Measurements from ENCODE around the gene ADGRG4. TPM values are rescaled to one million over a fixed set of nuclear protein-coding genes. Genes with fewer than 3 reads are reported as not detected.
"Not testable (repeated sequence)": the region's sequence is repeated elsewhere in the genome, so short reads cannot be mapped to it uniquely, and the experiment has no call there.

The ADGRG4 gene, protein sequence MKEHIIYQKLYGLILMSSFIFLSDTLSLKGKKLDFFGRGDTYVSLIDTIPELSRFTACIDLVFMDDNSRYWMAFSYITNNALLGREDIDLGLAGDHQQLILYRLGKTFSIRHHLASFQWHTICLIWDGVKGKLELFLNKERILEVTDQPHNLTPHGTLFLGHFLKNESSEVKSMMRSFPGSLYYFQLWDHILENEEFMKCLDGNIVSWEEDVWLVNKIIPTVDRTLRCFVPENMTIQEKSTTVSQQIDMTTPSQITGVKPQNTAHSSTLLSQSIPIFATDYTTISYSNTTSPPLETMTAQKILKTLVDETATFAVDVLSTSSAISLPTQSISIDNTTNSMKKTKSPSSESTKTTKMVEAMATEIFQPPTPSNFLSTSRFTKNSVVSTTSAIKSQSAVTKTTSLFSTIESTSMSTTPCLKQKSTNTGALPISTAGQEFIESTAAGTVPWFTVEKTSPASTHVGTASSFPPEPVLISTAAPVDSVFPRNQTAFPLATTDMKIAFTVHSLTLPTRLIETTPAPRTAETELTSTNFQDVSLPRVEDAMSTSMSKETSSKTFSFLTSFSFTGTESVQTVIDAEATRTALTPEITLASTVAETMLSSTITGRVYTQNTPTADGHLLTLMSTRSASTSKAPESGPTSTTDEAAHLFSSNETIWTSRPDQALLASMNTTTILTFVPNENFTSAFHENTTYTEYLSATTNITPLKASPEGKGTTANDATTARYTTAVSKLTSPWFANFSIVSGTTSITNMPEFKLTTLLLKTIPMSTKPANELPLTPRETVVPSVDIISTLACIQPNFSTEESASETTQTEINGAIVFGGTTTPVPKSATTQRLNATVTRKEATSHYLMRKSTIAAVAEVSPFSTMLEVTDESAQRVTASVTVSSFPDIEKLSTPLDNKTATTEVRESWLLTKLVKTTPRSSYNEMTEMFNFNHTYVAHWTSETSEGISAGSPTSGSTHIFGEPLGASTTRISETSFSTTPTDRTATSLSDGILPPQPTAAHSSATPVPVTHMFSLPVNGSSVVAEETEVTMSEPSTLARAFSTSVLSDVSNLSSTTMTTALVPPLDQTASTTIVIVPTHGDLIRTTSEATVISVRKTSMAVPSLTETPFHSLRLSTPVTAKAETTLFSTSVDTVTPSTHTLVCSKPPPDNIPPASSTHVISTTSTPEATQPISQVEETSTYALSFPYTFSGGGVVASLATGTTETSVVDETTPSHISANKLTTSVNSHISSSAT (N-terminal part only)
- total RNA-seq, result under 0.01 TPM

DNA sequence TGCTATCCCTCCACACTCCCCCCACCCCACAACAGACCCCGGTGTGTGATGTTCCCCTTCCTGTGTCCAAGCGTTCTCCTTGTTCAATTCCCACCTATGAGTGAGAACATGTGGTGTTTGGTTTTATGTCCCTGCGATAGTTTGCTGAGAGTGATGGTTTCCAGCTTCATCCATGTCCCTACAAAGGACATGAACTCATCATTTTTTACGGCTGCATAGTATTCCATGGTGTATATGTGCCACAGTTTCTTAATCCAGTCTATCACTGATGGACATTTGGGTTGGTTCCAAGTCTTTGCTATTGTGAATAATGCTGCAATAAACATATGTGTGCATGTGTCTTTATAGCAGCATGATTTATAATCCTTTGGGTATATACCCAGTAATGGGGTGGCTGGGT is at the start of gene ADGRG4:
Gene ADGRG4 (plus strand): TSS at position 243 of the 400 bp plus-strand sequence. CDS start 7,815 bp downstream, outside the sequence.
- not testable (repeated sequence) for H3K4me1 ChIP-seq (ENCODE audit: control insufficient read depth in 3 of 3, insufficient read depth in 3 of 3, low read length in 3 of 3); H3K36me3 ChIP-seq (ENCODE audit: control insufficient read depth in 3 of 3, insufficient read depth in 3 of 3, low read length in 3 of 3); H3K27me3 ChIP-seq (ENCODE audit: control insufficient read depth in 3 of 3, insufficient read depth in 3 of 3, low read length in 3 of 3)

GRCh38 chrX:136251041-136251991 is 49.4 kb upstream of the ADGRG4 start, which contains the start of gene MAP7D3:
MAP7D3 (minus strand) TSS chrX:136251400; CDS start chrX:136251358, 42 bp downstream.
- H3K27me3 ChIP-seq (ENCODE audit: control insufficient read depth in 3 of 3, insufficient read depth in 3 of 3, low read length in 3 of 3), result no peaks in the 10 kb centered on the region
- no peaks in the 10 kb centered on the region for H3K9me3 ChIP-seq (ENCODE audit: control insufficient read depth in 3 of 3, low read length in 3 of 3)
- no peaks in the 10 kb centered on the region for H3K36me3 ChIP-seq (ENCODE audit: control insufficient read depth in 3 of 3, insufficient read depth in 3 of 3, low read length in 3 of 3)
- peaks cover 0 to 2% (median 0%) of the 10 kb centered on the region in 3 donors for H3K4me1 ChIP-seq (ENCODE audit: control insufficient read depth in 3 of 3, insufficient read depth in 3 of 3, low read length in 3 of 3)
- peak within 1 kb of the TSS; percentile 38 to 75 (median 54) for H3K9ac ChIP-seq (ENCODE audit: low read depth in 1 of 3, low read length in 3 of 3)
- peak within 1 kb of the TSS; percentile 79 for H3K27ac ChIP-seq (ENCODE audit: low read depth, low read length)
- peak within 1 kb of the TSS; percentile 66 to 72 (median 70) for H3K4me3 ChIP-seq (ENCODE audit: low read length in 3 of 3)

More for the DNA sequence above, at the start of gene ADGRG4:
- H3K9me3 ChIP-seq (ENCODE audit: control insufficient read depth in 3 of 3, low read length in 3 of 3); H3K9ac ChIP-seq (ENCODE audit: low read depth in 1 of 3, low read length in 3 of 3); H3K4me3 ChIP-seq (ENCODE audit: low read length in 3 of 3); H3K27ac ChIP-seq (ENCODE audit: low read depth, low read length): not testable (repeated sequence)

DNA sequence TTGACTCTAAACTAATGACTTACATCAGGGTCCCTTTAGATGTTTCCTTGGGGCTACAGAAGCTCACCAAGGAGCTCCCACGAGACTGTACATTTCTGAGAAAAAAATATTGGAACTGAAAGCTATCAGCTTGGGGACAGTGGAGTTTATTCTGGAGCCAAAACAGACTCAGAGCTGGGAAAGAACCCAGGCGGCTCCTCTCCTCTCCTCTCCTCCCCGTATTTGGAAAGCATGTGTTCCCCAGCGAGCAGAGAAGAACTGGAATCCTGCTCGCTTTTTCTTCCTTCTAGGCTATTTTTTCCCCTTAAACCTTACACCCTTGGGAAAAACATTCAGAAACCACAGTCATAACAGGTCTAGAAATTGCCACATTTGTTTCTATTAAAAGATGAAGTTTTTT is 45.2 kb upstream of the ADGRG4 start:
- Histone ChIP-seq H3K9ac (ENCODE audit: low read depth in 1 of 3, low read length in 3 of 3) (no peak overlapping the region), H3K27me3 (ENCODE audit: control insufficient read depth in 3 of 3, insufficient read depth in 3 of 3, low read length in 3 of 3) (no peaks in the 10 kb centered on the region), H3K4me3 (ENCODE audit: low read length in 3 of 3) (no peak overlapping the region), H3K36me3 (ENCODE audit: control insufficient read depth in 3 of 3, insufficient read depth in 3 of 3, low read length in 3 of 3) (no peaks in the 10 kb centered on the region), H3K4me1 (ENCODE audit: control insufficient read depth in 3 of 3, insufficient read depth in 3 of 3, low read length in 3 of 3) (no peaks in the 10 kb centered on the region), H3K9me3 (ENCODE audit: control insufficient read depth in 3 of 3, low read length in 3 of 3) (no peaks in the 10 kb centered on the region), H3K27ac (ENCODE audit: low read depth, low read length) (no peak overlapping the region)

- Histone ChIP-seq H3K27me3 (ENCODE audit: control insufficient read depth in 3 of 3, insufficient read depth in 3 of 3, low read length in 3 of 3) (no peaks in the 10 kb centered on the region), H3K36me3 (ENCODE audit: control insufficient read depth in 3 of 3, insufficient read depth in 3 of 3, low read length in 3 of 3) (no peaks in the 10 kb centered on the region), H3K4me1 (ENCODE audit: control insufficient read depth in 3 of 3, insufficient read depth in 3 of 3, low read length in 3 of 3) (no peaks in the 10 kb centered on the region), H3K27ac (ENCODE audit: low read depth, low read length) (peak overlapping the region; percentile 68), H3K4me3 (ENCODE audit: low read length in 3 of 3) (no peak overlapping the region), H3K9me3 (ENCODE audit: control insufficient read depth in 3 of 3, low read length in 3 of 3) (no peaks in the 10 kb centered on the region), H3K9ac (ENCODE audit: low read depth in 1 of 3, low read length in 3 of 3) (no peak overlapping the region)
Observed at GRCh38 chrX:136256026-136256425, 44.7 kb upstream of the ADGRG4 start.

GRCh38 chrX:136258951-136259350 is 41.8 kb upstream of the ADGRG4 start:
- H3K27ac ChIP-seq (ENCODE audit: low read depth, low read length), result no peak overlapping the region

GRCh38 chrX:136259543-136259942 is 41.2 kb upstream of the ADGRG4 start:
- no peak overlapping the region for H3K9ac ChIP-seq (ENCODE audit: low read depth in 1 of 3, low read length in 3 of 3)
- no peak overlapping the region for H3K4me3 ChIP-seq (ENCODE audit: low read length in 3 of 3)
- no peaks in the 10 kb centered on the region for H3K27me3 ChIP-seq (ENCODE audit: control insufficient read depth in 3 of 3, insufficient read depth in 3 of 3, low read length in 3 of 3)
- no peaks in the 10 kb centered on the region for H3K9me3 ChIP-seq (ENCODE audit: control insufficient read depth in 3 of 3, low read length in 3 of 3)
- H3K36me3 ChIP-seq (ENCODE audit: control insufficient read depth in 3 of 3, insufficient read depth in 3 of 3, low read length in 3 of 3), result no peaks in the 10 kb centered on the region
- H3K27ac ChIP-seq (ENCODE audit: low read depth, low read length), result peak overlapping the region; percentile 41
- no peaks in the 10 kb centered on the region for H3K4me1 ChIP-seq (ENCODE audit: control insufficient read depth in 3 of 3, insufficient read depth in 3 of 3, low read length in 3 of 3)

More at GRCh38 chrX:136258951-136259350, 41.8 kb upstream of the ADGRG4 start:
- H3K4me3 ChIP-seq (ENCODE audit: low read length in 3 of 3), result no peak overlapping the region
- H3K9me3 ChIP-seq (ENCODE audit: control insufficient read depth in 3 of 3, low read length in 3 of 3), result no peaks in the 10 kb centered on the region
- H3K4me1 ChIP-seq (ENCODE audit: control insufficient read depth in 3 of 3, insufficient read depth in 3 of 3, low read length in 3 of 3), result no peaks in the 10 kb centered on the region
- H3K9ac ChIP-seq (ENCODE audit: low read depth in 1 of 3, low read length in 3 of 3), result no peak overlapping the region
- no peaks in the 10 kb centered on the region for H3K36me3 ChIP-seq (ENCODE audit: control insufficient read depth in 3 of 3, insufficient read depth in 3 of 3, low read length in 3 of 3)
- H3K27me3 ChIP-seq (ENCODE audit: control insufficient read depth in 3 of 3, insufficient read depth in 3 of 3, low read length in 3 of 3), result no peaks in the 10 kb centered on the region

- Histone ChIP-seq H3K36me3 (ENCODE audit: control insufficient read depth in 3 of 3, insufficient read depth in 3 of 3, low read length in 3 of 3) (no peaks in the 10 kb centered on the region), H3K4me3 (ENCODE audit: low read length in 3 of 3) (no peak overlapping the region), H3K27ac (ENCODE audit: low read depth, low read length) (peak overlapping the region; percentile 41), H3K9ac (ENCODE audit: low read depth in 1 of 3, low read length in 3 of 3) (no peak overlapping the region), H3K9me3 (ENCODE audit: control insufficient read depth in 3 of 3, low read length in 3 of 3) (no peaks in the 10 kb centered on the region), H3K4me1 (ENCODE audit: control insufficient read depth in 3 of 3, insufficient read depth in 3 of 3, low read length in 3 of 3) (no peaks in the 10 kb centered on the region), H3K27me3 (ENCODE audit: control insufficient read depth in 3 of 3, insufficient read depth in 3 of 3, low read length in 3 of 3) (no peaks in the 10 kb centered on the region)
Observed at GRCh38 chrX:136260776-136261175, 40.0 kb upstream of the ADGRG4 start.

DNA sequence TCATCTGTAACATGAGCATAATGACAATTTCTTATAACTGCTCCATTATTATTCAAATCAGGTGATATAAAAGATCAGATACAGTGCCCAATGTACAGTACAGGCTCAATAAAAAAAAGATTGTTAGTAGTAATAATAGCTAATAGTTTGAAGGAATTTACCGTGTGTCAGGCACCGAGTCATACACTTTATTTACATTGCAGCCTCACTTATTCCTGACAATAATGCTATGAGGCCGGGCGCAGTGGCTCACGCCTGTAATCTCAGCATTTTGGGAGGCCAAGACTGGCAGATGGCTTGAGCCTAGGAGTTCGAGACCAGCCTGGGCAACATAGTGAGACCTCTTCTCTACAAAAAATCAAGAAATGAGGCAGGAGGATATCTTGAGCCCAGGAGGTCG is 39.4 kb upstream of the ADGRG4 start:
- Histone ChIP-seq H3K4me3 (ENCODE audit: low read length in 3 of 3) (no peak overlapping the region), H3K4me1 (ENCODE audit: control insufficient read depth in 3 of 3, insufficient read depth in 3 of 3, low read length in 3 of 3) (no peaks in the 10 kb centered on the region), H3K36me3 (ENCODE audit: control insufficient read depth in 3 of 3, insufficient read depth in 3 of 3, low read length in 3 of 3) (no peaks in the 10 kb centered on the region), H3K27ac (ENCODE audit: low read depth, low read length) (no peak overlapping the region), H3K9ac (ENCODE audit: low read depth in 1 of 3, low read length in 3 of 3) (no peak overlapping the region), H3K27me3 (ENCODE audit: control insufficient read depth in 3 of 3, insufficient read depth in 3 of 3, low read length in 3 of 3) (no peaks in the 10 kb centered on the region), H3K9me3 (ENCODE audit: control insufficient read depth in 3 of 3, low read length in 3 of 3) (no peaks in the 10 kb centered on the region)

DNA sequence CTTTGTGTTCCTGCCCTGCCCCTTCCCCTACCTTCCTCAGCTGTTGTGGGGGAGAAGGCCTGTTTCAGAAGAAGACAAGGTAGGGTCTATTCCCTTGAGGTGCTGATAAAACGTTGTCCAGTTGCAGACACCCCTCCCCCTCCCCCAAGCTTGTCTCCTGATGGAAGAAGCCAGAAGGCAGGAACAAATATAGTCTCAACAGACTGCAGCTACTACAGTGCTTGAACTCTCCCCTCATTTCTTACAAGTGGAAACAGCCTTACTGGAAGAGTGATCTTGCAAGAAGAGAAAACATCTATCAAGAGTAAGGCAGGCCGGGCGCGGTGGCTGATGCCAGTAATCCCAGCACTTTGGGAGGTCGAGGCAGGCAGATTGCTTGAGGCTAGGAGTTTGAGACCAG is 38.5 kb upstream of the ADGRG4 start:
- H3K36me3 ChIP-seq (ENCODE audit: control insufficient read depth in 3 of 3, insufficient read depth in 3 of 3, low read length in 3 of 3), result no peaks in the 10 kb centered on the region
- H3K4me3 ChIP-seq (ENCODE audit: low read length in 3 of 3), result no peak overlapping the region
- H3K4me1 ChIP-seq (ENCODE audit: control insufficient read depth in 3 of 3, insufficient read depth in 3 of 3, low read length in 3 of 3), result no peaks in the 10 kb centered on the region
- H3K9ac ChIP-seq (ENCODE audit: low read depth in 1 of 3, low read length in 3 of 3), result no peak overlapping the region
- no peak overlapping the region for H3K27ac ChIP-seq (ENCODE audit: low read depth, low read length)
- no peaks in the 10 kb centered on the region for H3K9me3 ChIP-seq (ENCODE audit: control insufficient read depth in 3 of 3, low read length in 3 of 3)
- H3K27me3 ChIP-seq (ENCODE audit: control insufficient read depth in 3 of 3, insufficient read depth in 3 of 3, low read length in 3 of 3), result no peaks in the 10 kb centered on the region

All from skeletal muscle tissue (tissue), 4 donors.